Sigmoid colon (tissue), 7 donors: ENCODE data around the gene TLR10. TPM values are rescaled to one million over a fixed set of nuclear protein-coding genes. Genes with fewer than 3 reads are reported as not detected.

ENCODE experiments used
- DNase-seq: peaks from one replicate; pipeline ENCODE4 v3.0.0-alpha.2; 2019
- H3K27ac ChIP-seq, 4 donors: fragments of 200-600 bp; sonication (generic); one replicate each; pipeline ENCODE4 v1.5.1; 2016 to 2019; ENCODE audit warnings: mild to moderate bottlenecking in 1 of 4
- H3K27me3 ChIP-seq, 3 donors: fragments of 200-600 bp; sonication (generic); one replicate each; pipeline ENCODE4 v1.5.1; 2019; ENCODE audit warnings: mild to moderate bottlenecking in 1 of 3
- H3K36me3 ChIP-seq, 4 donors: fragments of 200-600 bp; sonication (generic); one replicate each; pipeline ENCODE4 v1.5.1; 2016 to 2019
- H3K4me1 ChIP-seq, 4 donors: fragments of 200-600 bp; sonication (generic); one replicate each; pipeline ENCODE4 v1.5.1; 2017 to 2019
- H3K4me3 ChIP-seq, 4 donors: fragments of 200-600 bp; sonication (generic); one replicate each; pipeline ENCODE4 v1.5.1; 2017 to 2019; ENCODE audit warnings: mild to moderate bottlenecking in 2 of 4, moderate library complexity in 1 of 4
- H3K9me3 ChIP-seq, 4 donors: fragments of 200-600 bp in 3 of 4; sonication (generic) in 3 of 4; one replicate each; pipeline versions ENCODE4 v1.5.1 to v1.6.1; 2013 to 2019
- CTCF ChIP-seq, 4 experiments: fragments of 450-650 bp in 3 of 4; fragments of 200-600 bp in 1 of 4; IDR thresholded peaks; one replicate each; pipeline ENCODE4 v1.5.1; 2016 to 2019; ENCODE audit warnings: antibody characterized with exemption in 4 of 4, mild to moderate bottlenecking in 3 of 4, moderate library complexity in 2 of 4
- EP300 ChIP-seq, 4 donors: sonication (generic); formaldehyde crosslinking; IDR thresholded peaks; one replicate each; pipeline ENCODE4 v1.6.1; 2017; ENCODE audit warnings: antibody characterized with exemption in 4 of 4
- POLR2A ChIP-seq, 2 donors: fragments of 450-650 bp; IDR thresholded peaks; one replicate each; pipeline ENCODE4 v1.6.1; 2016; ENCODE audit warnings: antibody characterized with exemption in 2 of 2, mild to moderate bottlenecking in 2 of 2, moderate library complexity in 2 of 2
- POLR2AphosphoS5 ChIP-seq, 4 donors: sonication (generic); formaldehyde crosslinking; IDR thresholded peaks; one replicate each; pipeline ENCODE4 v1.6.1; 2017; ENCODE audit warnings: antibody characterized with exemption in 4 of 4
- WGBS, 2 donors: extraction: QIAGEN DNeasy Blood & Tissue Kit; methylation state at CpG; one replicate each; pipeline ENCODE4 v1.1.7; 2013; 5-methylcytosine and 5-hydroxymethylcytosine counted together
- intact Hi-C: fragments of 100-400 bp; cut with DNase I; formaldehyde crosslinking; loops from one replicate; pipeline ENCODE4 v1.15.1; 2023
- polyA plus RNA-seq, 3 donors: library from polyadenylated mRNA; stranded (reverse); fragments of 200-250 nt; gene quantifications; one replicate each; pipeline ENCODE4 v1.2.3, GENCODE V29; 2013
- total RNA-seq, 4 donors: library from RNA; depleted of rRNA; stranded (reverse); fragments of >200 nt; gene quantifications; one replicate each; pipeline ENCODE4 v1.1.0, GENCODE V29; 2016
- donor health status: healthy with polysubstance abuse.
- donor health status: Bipolar disorder and iron deficiency.
- donor health status: healthy.

TLR10 gene
- total and polyA plus RNA-seq, 7 donors, result under 0.01 to 6.8 (median 0.16) TPM; not detected in 2

DNA sequence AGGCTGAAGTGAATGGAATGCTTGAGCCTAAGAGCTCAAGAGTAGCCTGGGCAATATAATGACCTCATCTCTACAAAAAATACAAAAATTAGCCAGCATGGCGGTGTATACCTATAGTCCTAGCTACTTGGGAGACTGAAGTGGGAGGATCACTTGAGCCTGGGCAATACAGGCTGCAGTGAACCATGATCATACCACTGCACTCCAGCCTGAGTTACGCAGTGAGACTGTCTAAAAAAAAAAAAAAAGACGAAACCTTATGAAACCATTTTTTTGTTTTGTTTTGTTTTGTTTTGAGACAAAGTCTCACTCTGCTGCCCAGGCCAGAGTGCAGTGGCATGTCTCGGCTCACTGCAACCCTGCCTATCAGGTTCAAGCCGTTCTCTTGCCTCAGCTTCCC lies 36.9 kb downstream of the TLR10 start:
- H3K27ac ChIP-seq, result no peak overlapping the region
- H3K27me3 ChIP-seq, result no peaks in the 10 kb centered on the region
- no peak for TF ChIP-seq POLR2A (IDR thresholded peaks at IDR 0.05)
- no peak for TF ChIP-seq POLR2AphosphoS5 (IDR thresholded peaks at IDR 0.05)
- no peak for TF ChIP-seq CTCF (IDR thresholded peaks at IDR 0.05)
- H3K36me3 ChIP-seq, result no peaks in the 10 kb centered on the region
- H3K4me1 ChIP-seq, result no peaks in the 10 kb centered on the region
- intact Hi-C loops, result no loop called here
- DNase-seq, result no peak
- peaks cover 0 to 5% (median 0%) of the 10 kb centered on the region in 4 donors for H3K9me3 ChIP-seq
- WGBS, 2 donors, result 94% methylated on average over 5 of the region's 5 CpGs
- no peak overlapping the region for H3K4me3 ChIP-seq

DNA sequence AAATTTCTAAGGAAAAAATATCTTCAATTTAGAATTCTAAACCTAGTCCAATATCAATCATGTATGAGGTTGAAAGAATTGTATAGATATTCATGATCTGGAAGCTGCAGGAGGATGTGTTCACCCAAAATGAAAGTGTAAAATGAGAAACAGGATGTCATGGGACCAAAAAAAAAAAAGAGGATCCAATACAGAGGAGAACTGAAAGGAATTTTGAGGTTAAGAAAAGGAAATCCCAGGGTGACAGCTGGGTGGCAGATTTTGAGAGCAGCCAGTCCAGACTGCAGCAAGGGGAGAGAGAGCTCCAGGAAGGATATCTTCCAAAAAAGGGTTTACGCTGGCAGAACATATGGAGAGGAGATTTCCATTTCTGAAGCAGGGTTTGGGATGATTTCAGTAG lies 38.9 kb downstream of the TLR10 start:
- Histone ChIP-seq H3K27me3 (no peaks in the 10 kb centered on the region), H3K9me3 (peaks cover 0 to 5% (median 0%) of the 10 kb centered on the region in 4 donors), H3K4me1 (no peaks in the 10 kb centered on the region), H3K36me3 (no peaks in the 10 kb centered on the region), H3K27ac (no peak overlapping the region), H3K4me3 (no peak overlapping the region)
- 58 to 91% methylated on average over 1 of the region's 1 CpG for WGBS, 2 donors
- no peak for DNase-seq
- intact Hi-C loops, result no loop called here
- TF ChIP-seq POLR2AphosphoS5 (IDR thresholded peaks at IDR 0.05) (peak in 1 of 4 donors; percentile 21), EP300 (IDR thresholded peaks at IDR 0.05) (no peak), POLR2A (IDR thresholded peaks at IDR 0.05) (no peak), CTCF (IDR thresholded peaks at IDR 0.05) (no peak)

DNA sequence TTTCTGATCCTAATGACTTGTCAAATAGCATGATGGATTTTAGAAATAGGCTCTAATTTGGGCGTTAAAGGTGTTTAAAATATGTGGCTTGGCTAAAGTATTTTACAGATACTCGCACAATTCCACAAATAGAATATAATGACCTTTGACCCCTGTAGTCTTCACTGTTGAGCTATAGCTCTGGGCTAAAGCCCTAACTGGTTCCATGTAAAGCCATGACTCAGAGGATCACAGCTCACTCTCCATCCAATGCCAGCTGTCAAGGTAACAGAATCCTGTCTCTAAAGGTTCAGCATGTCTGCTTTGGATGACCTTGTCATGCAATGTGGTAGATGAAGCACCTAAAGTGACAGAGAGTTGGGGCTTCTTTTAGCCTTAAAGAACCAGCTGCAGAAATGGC lies 42.5 kb downstream of the TLR10 start:
- H3K4me3 ChIP-seq, result no peak overlapping the region
- H3K27me3 ChIP-seq, result no peaks in the 10 kb centered on the region
- no peak for TF ChIP-seq CTCF (IDR thresholded peaks at IDR 0.05)
- no peak for TF ChIP-seq POLR2A (IDR thresholded peaks at IDR 0.05)
- no peak for TF ChIP-seq EP300 (IDR thresholded peaks at IDR 0.05)
- no peak for TF ChIP-seq POLR2AphosphoS5 (IDR thresholded peaks at IDR 0.05)
- H3K9me3 ChIP-seq, result no peaks in the 10 kb centered on the region
- DNase-seq, result no peak
- no peaks in the 10 kb centered on the region for H3K36me3 ChIP-seq
- H3K4me1 ChIP-seq, result no peaks in the 10 kb centered on the region
- no peak overlapping the region for H3K27ac ChIP-seq
- 48 to 73% methylated on average over 2 of the region's 2 CpGs for WGBS, 2 donors
- intact Hi-C loops, result no loop called here

DNA sequence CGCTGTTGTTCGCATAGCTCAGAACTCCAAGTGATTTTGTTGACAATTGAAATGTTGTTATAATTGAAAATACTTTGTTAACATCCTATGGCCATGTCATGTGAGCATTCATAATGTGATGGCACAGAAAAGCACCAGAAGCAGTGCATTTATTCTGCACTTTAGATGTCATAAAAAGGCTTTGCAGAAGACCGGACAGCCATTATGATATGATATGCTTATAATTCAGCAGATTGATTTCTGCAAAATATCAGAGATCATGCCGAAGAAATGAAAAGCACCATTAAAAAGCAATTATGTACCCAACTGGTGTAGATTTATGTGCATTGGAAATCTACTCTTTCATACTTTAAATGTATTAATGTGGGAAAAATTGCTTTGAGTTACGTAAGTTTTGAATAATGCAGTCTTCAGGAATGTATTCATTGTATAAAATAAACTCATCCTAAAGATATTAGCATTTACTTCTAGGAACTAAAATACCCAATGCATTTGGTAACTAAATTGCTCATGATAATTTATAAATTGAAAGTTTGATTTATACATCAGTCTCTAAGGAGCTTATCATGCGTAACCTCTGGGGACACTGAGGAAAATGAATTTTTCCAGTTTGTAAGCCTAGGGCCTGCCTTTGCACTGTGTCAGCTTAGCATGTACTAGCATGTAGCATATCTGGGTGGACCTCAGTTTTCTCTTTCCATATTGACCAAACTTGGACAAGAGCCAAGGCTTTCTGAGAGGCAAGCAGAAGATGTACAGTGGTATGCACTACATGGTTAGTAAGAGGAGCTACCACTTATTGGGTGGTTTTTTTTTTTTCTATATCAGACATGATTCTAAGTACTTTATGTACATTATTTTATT lies 43.6 kb downstream of the TLR10 start:
- Histone ChIP-seq H3K4me1 (no peaks in the 10 kb centered on the region), H3K4me3 (no peak overlapping the region), H3K27me3 (no peaks in the 10 kb centered on the region), H3K27ac (no peak overlapping the region), H3K36me3 (no peaks in the 10 kb centered on the region), H3K9me3 (no peaks in the 10 kb centered on the region)
- intact Hi-C loops, result no loop called here
- 95 to 96% methylated on average over 6 of the region's 6 CpGs for WGBS, 2 donors
- no peak for TF ChIP-seq CTCF (IDR thresholded peaks at IDR 0.05)
- no peak for TF ChIP-seq EP300 (IDR thresholded peaks at IDR 0.05)
- no peak for TF ChIP-seq POLR2A (IDR thresholded peaks at IDR 0.05)
- no peak for TF ChIP-seq POLR2AphosphoS5 (IDR thresholded peaks at IDR 0.05)
- DNase-seq, result no peak
